K562 (cell line): Measurements from ENCODE around the gene PLD1. TPM values are rescaled to one million over a fixed set of nuclear protein-coding genes. Genes with fewer than 3 reads are reported as not detected.

Experiments used
- ATAC-seq: fragments of 200-7000 bp; cut with Tn5 transposase; 3 replicates; pipeline ENCODE4 v1.9.1; 2020; ENCODE audit warnings: moderate library complexity
- BruUV-seq: library from RNA; stranded (reverse); fragments of 400-500 nt; replicated peaks from 2 replicates; lab custom pipeline; 2021; lab: Mats Ljungman, UMichigan
- CTCF ChIA-PET: fragments of 300-600 bp; formaldehyde crosslinking; extraction: SDS; loops from one replicate; lab custom pipeline; 2021; ENCODE audit warnings: low intra/inter-chr PET ratio; lab: Yijun Ruan, JAX
- POLR2A ChIA-PET: fragments of 300-600, 350-650 bp; sonication (Branson Sonifier 250); formaldehyde crosslinking; extraction: SDS; loops from one replicate; lab custom pipeline; 2021; ENCODE audit warnings: antibody characterized with exemption, inconsistent platforms; lab: Yijun Ruan, JAX
- DNase-seq, 4 experiments: peaks; one replicate each; pipeline versions ENCODE4 v3.0.0 to v3.0.0-alpha.2; 2011 to 2018; ENCODE audit warnings: low spot score in 3 of 4, mixed read lengths in 3 of 4; ENCODE audit errors: extremely low read depth in 1 of 4
- FAIRE-seq: peaks from 2 replicates; lab custom pipeline; 2011; peaks lifted over from hg19 to GRCh38; lab: Jason Lieb, UNC
- H2AFZ ChIP-seq: 2 replicates; pipeline ENCODE4 v1.6.0; 2011; ENCODE audit warnings: low read depth, low read length, control low read depth, inconsistent platforms
- H3K27ac ChIP-seq: fragments of 200-600 bp; 3 replicates; pipeline ENCODE4 v1.8.0; 2011; ENCODE audit warnings: low read depth, mild to moderate bottlenecking, control low read depth, inconsistent platforms, low read length, moderate library complexity, mixed read lengths; ENCODE audit errors: extremely low read depth
- H3K27me3 ChIP-seq, 2 experiments: fragments of 300-600 bp in 1 of 2; 2 replicates in 1 of 2; 3 replicates in 1 of 2; pipeline versions ENCODE4 v1.6.0 to v1.8.0; 2011; ENCODE audit warnings: inconsistent platforms in 2 of 2, low read length in 2 of 2, mild to moderate bottlenecking in 1 of 2, mixed read lengths in 1 of 2, moderate library complexity in 1 of 2; ENCODE audit not compliant: control insufficient read depth in 2 of 2, insufficient read depth in 2 of 2
- H3K36me3 ChIP-seq: fragments of 300-600 bp; 3 replicates; pipeline ENCODE4 v1.8.0; 2011; ENCODE audit warnings: mild to moderate bottlenecking, low read length, inconsistent platforms; ENCODE audit not compliant: control insufficient read depth, insufficient read depth
- H3K4me1 ChIP-seq, 2 experiments: fragments of 200-600 bp in 1 of 2; replicated peaks in 1 of 2; 2 replicates in 1 of 2; 3 replicates in 1 of 2; pipeline versions ENCODE4 v1.5.1 to v1.8.0; 2011; ENCODE audit warnings: inconsistent platforms in 2 of 2, low read length in 2 of 2, mild to moderate bottlenecking in 1 of 2, mixed read lengths in 1 of 2, moderate library complexity in 1 of 2; ENCODE audit not compliant: control insufficient read depth in 2 of 2, insufficient read depth in 2 of 2
- H3K4me2 ChIP-seq: 2 replicates; pipeline ENCODE4 v1.6.1; 2011; ENCODE audit warnings: low read length, control low read depth, inconsistent platforms, mixed read lengths; ENCODE audit not compliant: insufficient read depth
- H3K4me3 ChIP-seq: fragments of 200-600 bp; sonication (generic), shearing (Covaris generic); 2 replicates; pipeline ENCODE4 v1.5.1; 2016; ENCODE audit warnings: control low read depth, inconsistent platforms
- H3K79me2 ChIP-seq: fragments of 200-600 bp; 3 replicates; pipeline ENCODE4 v1.8.0; 2011; ENCODE audit warnings: low read length, inconsistent platforms; ENCODE audit not compliant: control insufficient read depth, insufficient read depth
- H3K9ac ChIP-seq, 2 experiments: 2 replicates each; pipeline versions ENCODE4 v1.6.0 to v1.6.1; 2011; ENCODE audit warnings: low read depth in 2 of 2, low read length in 2 of 2, control low read depth in 1 of 2, inconsistent platforms in 1 of 2, mild to moderate bottlenecking in 1 of 2, mixed read lengths in 1 of 2; ENCODE audit not compliant: insufficient read depth in 1 of 2
- H3K9me1 ChIP-seq: one replicate; pipeline ENCODE4 v1.6.0; 2011; ENCODE audit warnings: inconsistent platforms, mild to moderate bottlenecking, low read length, moderate library complexity; ENCODE audit not compliant: control insufficient read depth, insufficient read depth
- H3K9me3 ChIP-seq: replicated peaks from 2 replicates; pipeline ENCODE4 v1.5.1; 2011; ENCODE audit warnings: low read depth, low read length, inconsistent platforms; ENCODE audit not compliant: control insufficient read depth, insufficient read depth
- H4K20me1 ChIP-seq: replicated peaks from 2 replicates; pipeline ENCODE4 v1.6.1; 2011; ENCODE audit warnings: low read length, inconsistent platforms, mixed read lengths; ENCODE audit not compliant: control insufficient read depth, insufficient read depth
- ATF7 ChIP-seq: fragments of 450-650 bp; IDR thresholded peaks from 2 replicates; pipeline ENCODE4 v1.7.1; 2014; ENCODE audit warnings: mild to moderate bottlenecking, moderate library complexity
- BCL6 ChIP-seq: fragments of 250-450 bp; sonication (Bioruptor Pico); IDR thresholded peaks from 2 replicates; pipeline ENCODE4 v1.4.0; 2020
- BDP1 ChIP-seq: IDR thresholded peaks from 3 replicates; pipeline ENCODE4 v1.6.1; 2011; ENCODE audit not compliant: insufficient read length, insufficient read depth
- SMARCA5 ChIP-seq: fragments of 450-650 bp; IDR thresholded peaks from 2 replicates; pipeline ENCODE4 v1.6.1; 2016
- SNAPC5 ChIP-seq: fragments of 250-450 bp; sonication (Bioruptor Pico); IDR thresholded peaks from 2 replicates; pipeline ENCODE4 v1.8.0; 2021; ENCODE audit warnings: moderate library complexity, mild to moderate bottlenecking, inconsistent platforms
- STAG1 ChIP-seq: sonication (generic); formaldehyde crosslinking; IDR thresholded peaks from 2 replicates; pipeline ENCODE4 v1.5.0; 2020; ENCODE audit warnings: missing genetic modification reagents, borderline replicate concordance
- ZC3H11A ChIP-seq: IDR thresholded peaks from 2 replicates; pipeline ENCODE4 v1.6.1; 2012; ENCODE audit warnings: low read depth, low read length, improper control_type of control experiment
- WGBS: fragments of 100-300 bp; shearing (Covaris generic); methylation state at CpG from one replicate; pipeline ENCODE4 v1.1.6; 2016; ENCODE audit warnings: low coverage, mixed read lengths; ENCODE audit not compliant: insufficient coverage; ENCODE audit errors: missing lambda C conversion rate; 5-methylcytosine and 5-hydroxymethylcytosine counted together
- in situ Hi-C: fragments of 300-500 bp; cut with MboI; formaldehyde crosslinking; loops from 4 replicates; pipeline ENCODE4 v1.15.0; 2018; ENCODE audit warnings: inconsistent platforms, mixed read lengths
- intact Hi-C: fragments of 100-400 bp; cut with micrococcal nuclease; formaldehyde crosslinking; loops from 2 replicates; pipeline ENCODE4 v1.14.2; 2022
- polyA plus RNA-seq, 8 experiments: library from polyadenylated mRNA; depleted of rRNA in 4 of 8; stranded (reverse) in 5 of 8; unstranded in 3 of 8; fragments of >200 nt; fragmentation: Nextera tagmentation in 2 of 8; fragmentation: Illumina TruSeq in 1 of 8; extraction: Ambion mirVana in 2 of 8; extraction: Trizol in 1 of 8; gene quantifications; 2 replicates each; pipeline versions ENCODE4 v1.2.1 to v1.2.3, GENCODE V29; 2011 to 2014; ENCODE audit warnings: inconsistent platforms in 1 of 8, missing spikeins in 1 of 8
- total RNA-seq, 7 experiments: library from RNA; depleted of rRNA in 6 of 7; stranded (reverse); fragments of >200 nt in 6 of 7; fragmentation: Illumina TruSeq in 2 of 7; extraction: Trizol in 2 of 7; gene quantifications; 2 replicates each; pipeline versions ENCODE4 v1.2.1 to v1.2.3, GENCODE V29; 2011 to 2021; ENCODE audit warnings: low replicate concordance in 1 of 7

The PLD1 gene
- total and polyA plus RNA-seq, 9 of the 15 experiments (the other 6 are each of a cell fraction or from before 2014, with no cell fraction given), result 8.4 to 26.1 (median 18.6) TPM

GRCh38 chr3:171801738-171802589 is 8.3 kb downstream of the PLD1 start:
- peak overlapping the region; percentile 16; the same call in 1 of the 2 replicates for H2AFZ ChIP-seq
- no peaks in the 10 kb centered on the region for H3K27me3 ChIP-seq
- TF ChIP-seq BDP1 (no peak), ATF7 (no peak), ZC3H11A (no peak), SNAPC5 (CRISPR knock-in tag) (no peak), STAG1 (CRISPR knock-in tag) (no peak), SMARCA5 (no peak), BCL6 (no peak)
- TF ChIP-seq, all 486 proteins: peak for 0
- intact Hi-C loops, result no loop called here
- H3K79me2 ChIP-seq, result peaks cover 89% of the 10 kb centered on the region
- FAIRE-seq, result no peak
- ChIA-PET CTCF (no interaction called here), POLR2A (interaction anchor here (0.6 to 2.0 kb wide), 3 partner anchors 8 to 520 kb away, joined by 3 to 5 read pairs (median 4); partner anchors contain the start of gene PLD1)
- WGBS, result 86% methylated on average over 4 of the region's 4 CpGs
- in situ Hi-C loops, result no loop called here
- no peaks in the 10 kb centered on the region for H4K20me1 ChIP-seq
- DNase-seq, result no peak
- peak overlapping the region; percentile 1; the same call in 1 of the 2 replicates for H3K4me2 ChIP-seq
- H3K9me3 ChIP-seq, result no peaks in the 10 kb centered on the region
- peaks cover 22 to 65% of the 10 kb centered on the region in 2 experiments for H3K4me1 ChIP-seq
- H3K27ac ChIP-seq, result no peak overlapping the region
- no peak for ATAC-seq
- H3K36me3 ChIP-seq, result no peaks in the 10 kb centered on the region; the same call in 2 of the 3 replicates
- no peaks in the 10 kb centered on the region for H3K9me1 ChIP-seq
- no peak overlapping the region for H3K4me3 ChIP-seq
- no TSS peak for BruUV-seq
- no peak overlapping the region for H3K9ac ChIP-seq
